ENCODE data around the gene FZD2.

- TF ChIP-seq CTCF (IDR thresholded peaks at IDR 0.05; ENCODE audit: insufficient read depth, low read length, poor library complexity, severe bottlenecking) (no peak), EZH2phosphoT487 (conservative IDR thresholded peaks at IDR 0.05; ENCODE audit: low read length) (no peak)
Measured at GRCh38 chr17:44549686-44550085, 7.6 kb upstream of the FZD2 start.

Data from SU-DHL-6 (cell line).